Mucosa of rectum (tissue), 2 donors: ENCODE results near the gene KCNE2.

Source experiments
- H3K27ac ChIP-seq, 2 donors: one replicate each; pipeline ENCODE4 v1.7.0; 2013; ENCODE audit warnings: inconsistent platforms in 2 of 2, low read depth in 2 of 2, low read length in 2 of 2
- H3K27me3 ChIP-seq, 2 donors: one replicate each; pipeline ENCODE4 v1.7.0; 2013; ENCODE audit warnings: low read length in 2 of 2; ENCODE audit not compliant: control insufficient read depth in 2 of 2, insufficient read depth in 2 of 2
- H3K36me3 ChIP-seq, 2 donors: one replicate each; pipeline ENCODE4 v1.7.0; 2013; ENCODE audit warnings: low read length in 2 of 2; ENCODE audit not compliant: control insufficient read depth in 2 of 2, insufficient read depth in 2 of 2
- H3K4me1 ChIP-seq, 2 donors: one replicate each; pipeline ENCODE4 v1.7.0; 2013; ENCODE audit warnings: low read length in 2 of 2, mild to moderate bottlenecking in 1 of 2; ENCODE audit not compliant: control insufficient read depth in 2 of 2, insufficient read depth in 2 of 2
- H3K4me3 ChIP-seq, 2 donors: one replicate each; pipeline ENCODE4 v1.7.0; 2013; ENCODE audit warnings: low read length in 2 of 2
- H3K9ac ChIP-seq, 2 donors: one replicate each; pipeline ENCODE4 v1.7.0; 2013; ENCODE audit warnings: low read length in 2 of 2, low read depth in 1 of 2, mild to moderate bottlenecking in 1 of 2
- H3K9me3 ChIP-seq, 2 donors: one replicate each; pipeline ENCODE4 v1.7.0; 2013; ENCODE audit warnings: low read length in 2 of 2; ENCODE audit not compliant: control insufficient read depth in 2 of 2
- donor health status: healthy.
- donor health status: Normal muscosa, but diverticular disease.

Gene KCNE2

DNA sequence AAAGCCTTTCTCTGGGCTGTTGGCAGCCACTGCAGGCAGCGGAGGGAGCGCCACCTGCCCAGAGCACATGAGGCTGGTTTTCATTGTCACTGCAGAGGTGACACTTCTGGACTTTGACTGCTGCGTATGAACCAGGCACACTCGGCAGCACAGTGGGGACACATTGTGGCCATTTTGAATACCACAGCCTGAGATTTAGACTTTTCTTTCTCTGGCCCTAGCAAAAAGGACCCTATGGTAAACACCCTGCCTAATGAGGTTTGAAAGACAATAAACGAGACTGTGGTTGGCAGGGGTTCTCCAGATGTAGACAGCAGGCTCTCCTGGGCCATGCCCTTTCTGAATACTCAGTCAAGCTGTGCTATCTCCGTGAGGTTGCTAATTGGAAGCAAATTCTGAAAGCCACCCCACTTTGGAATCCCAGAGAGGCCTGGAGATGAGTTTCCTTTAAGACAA is 12.0 kb upstream of the KCNE2 start:
- Histone ChIP-seq H3K4me3 (no peak overlapping the region), H3K27me3 (no peaks in the 10 kb centered on the region), H3K9ac (no peak overlapping the region), H3K4me1 (no peaks in the 10 kb centered on the region), H3K9me3 (no peaks in the 10 kb centered on the region), H3K27ac (no peak overlapping the region), H3K36me3 (no peaks in the 10 kb centered on the region)

DNA sequence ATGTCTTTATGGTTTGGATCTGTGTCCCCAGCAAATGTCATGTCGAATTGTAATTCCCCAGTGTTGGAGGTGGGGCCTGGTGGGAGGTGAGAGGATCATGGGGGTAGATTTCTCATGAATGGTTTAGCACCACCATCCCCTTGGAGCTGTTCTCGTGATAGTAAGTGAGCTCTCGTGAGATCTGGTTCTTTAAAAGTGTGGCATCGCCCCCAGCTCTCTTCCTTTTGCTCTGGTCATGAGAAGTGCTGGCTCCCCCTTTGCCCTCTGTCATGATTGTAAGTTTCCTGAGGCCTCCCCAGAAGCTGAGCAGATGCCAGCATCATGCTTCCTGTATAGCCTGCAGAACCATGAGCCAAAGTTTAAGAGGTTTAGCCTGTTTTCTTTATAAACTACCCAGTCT is 11.2 kb upstream of the KCNE2 start:
- Histone ChIP-seq H3K9ac (no peak overlapping the region), H3K27me3 (no peaks in the 10 kb centered on the region), H3K9me3 (no peaks in the 10 kb centered on the region), H3K27ac (no peak overlapping the region), H3K4me1 (no peaks in the 10 kb centered on the region), H3K36me3 (no peaks in the 10 kb centered on the region), H3K4me3 (no peak overlapping the region)

DNA sequence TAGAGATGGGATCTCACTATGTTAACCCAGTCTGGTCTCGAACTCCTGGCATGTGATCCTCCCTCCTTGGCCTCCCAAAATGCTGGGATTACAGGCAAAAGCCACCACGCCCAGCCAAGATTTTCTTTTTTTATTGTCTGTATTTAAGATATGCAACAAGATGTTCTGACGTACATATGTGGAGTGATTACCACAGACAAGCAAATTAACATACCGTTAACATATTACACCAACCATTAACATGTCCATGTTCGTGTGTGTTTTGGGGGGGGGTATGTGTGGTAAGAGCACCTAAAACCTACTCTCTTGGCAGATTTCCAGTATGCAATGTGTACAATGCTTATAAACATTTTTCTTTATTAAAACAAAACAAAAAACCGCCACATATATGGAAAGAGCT is 10.6 kb upstream of the KCNE2 start:
- no peaks in the 10 kb centered on the region for H3K4me1 ChIP-seq
- H3K36me3 ChIP-seq = no peaks in the 10 kb centered on the region
- no peak overlapping the region for H3K27ac ChIP-seq
- no peak overlapping the region for H3K9ac ChIP-seq
- H3K9me3 ChIP-seq = no peaks in the 10 kb centered on the region
- no peak overlapping the region for H3K4me3 ChIP-seq
- H3K27me3 ChIP-seq = no peaks in the 10 kb centered on the region

GRCh38 chr21:34354836-34355235 is 9.0 kb upstream of the KCNE2 start:
- Histone ChIP-seq H3K36me3 (no peaks in the 10 kb centered on the region), H3K9ac (no peak overlapping the region), H3K27ac (no peak overlapping the region)

DNA sequence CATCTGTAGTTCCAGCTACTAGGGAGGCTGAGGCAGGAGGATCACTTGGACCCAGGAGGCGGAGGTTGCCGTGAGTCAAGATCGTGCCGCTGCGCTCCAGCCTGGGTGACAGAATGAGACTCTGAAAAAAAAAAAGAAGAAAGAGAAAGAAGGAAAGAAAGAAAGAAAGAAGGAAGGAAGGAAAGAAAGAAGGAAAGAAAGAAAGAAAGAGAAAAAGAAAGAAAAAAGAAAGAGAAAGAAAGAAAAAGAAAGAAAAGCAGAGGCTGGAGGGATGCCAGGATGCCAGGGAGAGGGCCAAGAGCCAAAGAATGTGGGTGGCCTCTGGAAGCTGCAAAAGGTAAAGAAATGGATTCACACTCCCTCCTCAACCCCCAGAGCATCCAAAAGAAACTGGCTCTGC is 8.2 kb upstream of the KCNE2 start:
- Histone ChIP-seq H3K9me3 (no peaks in the 10 kb centered on the region), H3K4me1 (no peaks in the 10 kb centered on the region), H3K36me3 (no peaks in the 10 kb centered on the region), H3K27ac (no peak overlapping the region), H3K4me3 (no peak overlapping the region), H3K27me3 (no peaks in the 10 kb centered on the region), H3K9ac (no peak overlapping the region)

More at GRCh38 chr21:34354836-34355235, 9.0 kb upstream of the KCNE2 start:
- Histone ChIP-seq H3K4me3 (no peak overlapping the region), H3K4me1 (no peaks in the 10 kb centered on the region), H3K9me3 (no peaks in the 10 kb centered on the region), H3K27me3 (no peaks in the 10 kb centered on the region)

GRCh38 chr21:34357889-34358288 is 5.9 kb upstream of the KCNE2 start:
- no peaks in the 10 kb centered on the region for H3K27me3 ChIP-seq
- H3K9me3 ChIP-seq = no peaks in the 10 kb centered on the region
- H3K36me3 ChIP-seq = no peaks in the 10 kb centered on the region
- no peak overlapping the region for H3K27ac ChIP-seq
- H3K4me3 ChIP-seq = no peak overlapping the region
- peaks cover 0 to 4% of the 10 kb centered on the region in 2 donors for H3K4me1 ChIP-seq
- H3K9ac ChIP-seq = no peak overlapping the region

DNA sequence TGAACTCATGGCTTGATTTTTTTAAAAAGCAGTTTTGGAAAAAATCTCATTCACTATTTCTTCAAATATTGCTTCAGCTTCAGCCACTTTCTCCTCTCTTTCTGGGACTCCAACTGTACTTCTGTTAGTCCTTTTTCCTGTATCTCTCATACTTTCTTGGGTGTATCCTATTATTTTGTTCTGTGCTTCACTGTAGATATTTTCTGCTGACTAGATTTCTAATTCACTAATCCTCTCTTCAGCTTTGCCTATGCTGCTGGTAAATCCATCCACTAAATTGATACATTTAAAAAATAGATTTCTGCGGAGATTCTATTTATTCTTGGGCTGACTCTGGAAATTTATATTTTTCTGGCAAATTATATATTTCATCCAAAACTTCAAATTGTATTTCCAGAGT is 4.9 kb upstream of the KCNE2 start:
- Histone ChIP-seq H3K27me3 (no peaks in the 10 kb centered on the region), H3K27ac (no peak overlapping the region), H3K4me1 (peaks cover 0 to 9% of the 10 kb centered on the region in 2 donors), H3K36me3 (no peaks in the 10 kb centered on the region), H3K4me3 (no peak overlapping the region), H3K9me3 (no peaks in the 10 kb centered on the region), H3K9ac (no peak overlapping the region)

DNA sequence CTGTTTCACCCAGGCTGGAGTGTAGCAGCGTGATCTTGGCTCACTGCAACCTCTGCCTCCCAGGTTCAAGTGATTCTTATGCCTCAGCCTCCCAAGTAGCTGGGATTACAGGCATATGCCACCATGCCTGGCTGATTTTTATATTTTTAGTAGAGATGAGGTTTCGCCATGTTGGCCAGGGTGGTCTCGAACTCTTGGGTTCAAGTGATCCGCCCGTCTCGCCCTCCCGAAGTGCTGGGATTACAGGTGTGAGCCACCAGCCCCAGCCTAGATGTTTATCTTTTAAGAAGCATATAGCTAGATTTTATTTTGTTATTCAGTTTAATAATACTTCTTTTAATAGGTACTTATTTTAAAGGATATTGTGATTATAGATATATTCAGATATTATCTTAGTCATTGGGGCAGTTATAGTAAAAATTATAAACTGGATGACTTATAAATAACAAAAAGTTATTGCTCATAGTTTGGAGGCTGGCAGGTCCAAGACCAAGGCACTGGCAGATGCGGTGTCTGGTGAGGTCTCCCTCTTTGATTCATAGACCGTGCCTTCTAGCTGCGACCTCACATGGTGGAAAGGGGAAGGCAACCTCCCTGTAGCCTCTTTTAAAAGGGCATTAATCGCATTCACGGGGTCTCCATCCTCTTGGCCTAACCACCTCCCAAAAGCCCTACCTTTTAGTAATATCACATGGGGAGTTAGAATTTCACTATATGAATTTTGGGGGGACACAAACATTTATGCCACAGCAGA is 3.1 kb upstream of the KCNE2 start:
- H3K36me3 ChIP-seq = no peaks in the 10 kb centered on the region

DNA sequence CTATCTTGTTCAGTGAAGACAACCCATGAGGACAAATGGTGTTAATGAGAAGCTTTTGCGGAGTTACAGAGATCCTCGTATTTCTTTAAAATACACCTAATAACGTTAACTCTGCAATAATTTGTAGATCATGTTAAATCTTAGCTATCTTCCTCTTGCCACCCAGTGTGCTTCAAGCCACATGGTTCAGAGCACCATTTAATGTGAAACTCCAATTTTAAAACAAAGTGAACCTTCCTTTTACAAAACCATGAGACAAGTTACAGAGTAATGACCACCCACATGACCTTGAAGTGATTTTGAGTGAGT is 1.7 kb upstream of the KCNE2 start:
- H3K36me3 ChIP-seq = no peaks in the 10 kb centered on the region
- no peak overlapping the region for H3K27ac ChIP-seq
- peaks cover 0 to 11% of the 10 kb centered on the region in 2 donors for H3K4me1 ChIP-seq
- H3K4me3 ChIP-seq = no peak overlapping the region
- H3K27me3 ChIP-seq = no peaks in the 10 kb centered on the region
- no peak overlapping the region for H3K9ac ChIP-seq
- H3K9me3 ChIP-seq = no peaks in the 10 kb centered on the region

More for the DNA sequence above, 3.1 kb upstream of the KCNE2 start:
- no peak overlapping the region for H3K4me3 ChIP-seq
- H3K9ac ChIP-seq = no peak overlapping the region
- H3K9me3 ChIP-seq = no peaks in the 10 kb centered on the region
- H3K4me1 ChIP-seq = peaks cover 0 to 11% of the 10 kb centered on the region in 2 donors
- no peak overlapping the region for H3K27ac ChIP-seq
- H3K27me3 ChIP-seq = no peaks in the 10 kb centered on the region

DNA sequence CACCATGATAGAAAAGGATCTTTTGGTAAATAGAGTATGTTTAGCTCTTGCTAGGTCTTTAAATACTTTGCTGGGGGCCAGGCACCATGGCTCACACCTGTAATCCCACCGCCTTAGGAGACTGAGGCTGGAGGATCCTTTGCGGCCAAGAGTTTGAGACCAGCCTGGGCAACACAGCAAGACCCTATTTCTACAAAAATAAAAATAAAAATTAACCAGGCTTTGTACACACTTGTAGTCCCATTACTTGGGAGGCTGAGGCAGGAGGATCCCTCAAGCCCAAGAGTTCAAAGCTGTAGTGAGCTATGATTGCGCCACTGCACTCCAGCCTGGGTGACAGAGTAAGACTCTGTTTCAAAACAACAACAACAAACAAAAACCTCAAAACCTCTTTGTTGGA is 1.1 kb upstream of the KCNE2 start:
- H3K36me3 ChIP-seq = no peaks in the 10 kb centered on the region
- peaks cover 0 to 11% of the 10 kb centered on the region in 2 donors for H3K4me1 ChIP-seq
- no peak overlapping the region for H3K4me3 ChIP-seq
- no peak overlapping the region for H3K27ac ChIP-seq
- H3K9me3 ChIP-seq = no peaks in the 10 kb centered on the region
- H3K27me3 ChIP-seq = no peaks in the 10 kb centered on the region
- no peak overlapping the region for H3K9ac ChIP-seq
